BLaER1 (cell line): Measurements from ENCODE around the gene HLA-B.
"Not testable (repeated sequence)": the region's sequence is repeated elsewhere in the genome, so short reads cannot be mapped to it uniquely, and the experiment has no call there.

Source experiments
- H3K27ac ChIP-seq: shearing (Covaris generic); formaldehyde crosslinking; 2 replicates; pipeline ENCODE4 v1.8.1; 2022
- H3K27me3 ChIP-seq: shearing (Covaris generic); formaldehyde crosslinking; 2 replicates; pipeline ENCODE4 v1.8.1; 2022
- H3K36me3 ChIP-seq: shearing (Covaris generic); formaldehyde crosslinking; 2 replicates; pipeline ENCODE4 v1.8.1; 2022
- H3K4me1 ChIP-seq: shearing (Covaris generic); formaldehyde crosslinking; 2 replicates; pipeline ENCODE4 v1.8.1; 2022
- H3K4me2 ChIP-seq: shearing (Covaris generic); formaldehyde crosslinking; 2 replicates; pipeline ENCODE4 v1.8.1; 2022
- H3K4me3 ChIP-seq: shearing (Covaris generic); formaldehyde crosslinking; 2 replicates; pipeline ENCODE4 v1.8.1; 2022
- H3K9ac ChIP-seq: shearing (Covaris generic); formaldehyde crosslinking; 2 replicates; pipeline ENCODE4 v1.8.1; 2022
- H3K9me3 ChIP-seq: shearing (Covaris generic); formaldehyde crosslinking; 2 replicates; pipeline ENCODE4 v1.8.1; 2022
- H4K20me1 ChIP-seq: shearing (Covaris generic); formaldehyde crosslinking; 2 replicates; pipeline ENCODE4 v1.8.1; 2022
- Cebpa-rat ChIP-seq: shearing (Covaris generic); IDR thresholded peaks from 2 replicates; pipeline ENCODE4 v1.8.1; 2022

The HLA-B gene

GRCh38 chr6:31356946-31357466 lies at the start of gene HLA-B:
HLA-B (minus strand) TSS chr6:31357179; CDS start chr6:31357158, 21 bp downstream.
- H3K4me1 ChIP-seq: peaks cover 27% of the 10 kb centered on the region
- H3K27me3 ChIP-seq: peaks cover 7% of the 10 kb centered on the region; the same call in 1 of the 2 replicates
- H3K36me3 ChIP-seq: peaks cover 26% of the 10 kb centered on the region
- H3K9me3 ChIP-seq: no peaks in the 10 kb centered on the region
- TF ChIP-seq Cebpa-rat: no peak
- peak within 1 kb of the TSS; percentile 80 for H3K4me3 ChIP-seq
- peaks cover 40% of the 10 kb centered on the region for H4K20me1 ChIP-seq
- H3K9ac ChIP-seq: peak within 1 kb of the TSS; percentile 91
- peak within 1 kb of the TSS; percentile 94 for H3K4me2 ChIP-seq
- peak within 1 kb of the TSS; percentile 92 for H3K27ac ChIP-seq

GRCh38 chr6:31405996-31406395 lies 49.0 kb upstream of the HLA-B start:
- H3K27me3 ChIP-seq: no peaks in the 10 kb centered on the region
- H3K9ac ChIP-seq: no peak overlapping the region
- H3K27ac ChIP-seq: no peak overlapping the region
- no peak overlapping the region for H3K4me2 ChIP-seq
- TF ChIP-seq Cebpa-rat: no peak
- peaks cover 23% of the 10 kb centered on the region for H3K36me3 ChIP-seq
- H3K9me3 ChIP-seq: peaks cover 5% of the 10 kb centered on the region; the same call in 1 of the 2 replicates
- H3K4me3 ChIP-seq: no peak overlapping the region
- peaks cover 52% of the 10 kb centered on the region for H3K4me1 ChIP-seq
- H4K20me1 ChIP-seq: peaks cover 94% of the 10 kb centered on the region

DNA sequence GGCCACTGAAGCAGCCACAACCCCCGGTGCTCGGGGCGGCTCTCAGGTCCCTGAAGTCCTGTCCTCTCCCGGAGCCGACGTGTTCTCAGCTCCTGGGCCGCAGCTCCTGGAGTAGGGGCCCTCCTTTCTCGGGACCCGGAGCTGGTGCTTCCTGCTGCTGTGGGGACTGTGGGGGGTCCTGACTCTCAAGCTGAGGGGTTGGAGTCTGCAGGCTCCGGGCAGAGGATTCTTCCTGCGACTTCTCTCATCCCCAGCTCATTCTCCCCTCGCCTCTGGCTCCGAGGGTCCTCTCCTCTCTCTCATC lies 47.0 kb upstream of the HLA-B start:
- not testable (repeated sequence) for H3K36me3 ChIP-seq, H3K9me3 ChIP-seq, H3K27me3 ChIP-seq
- peak overlapping the region; percentile 100 for H3K4me2 ChIP-seq
- peak overlapping the region; percentile 72 for H3K4me3 ChIP-seq
- peaks cover 43% of the 10 kb centered on the region for H3K4me1 ChIP-seq
- H3K27ac ChIP-seq: peak overlapping the region; percentile 10; the same call in 1 of the 2 replicates
- H3K9ac ChIP-seq: peak overlapping the region; percentile 72
- H4K20me1 ChIP-seq: peaks cover 74% of the 10 kb centered on the region

- H3K4me3 ChIP-seq: peak within 1 kb of the TSS; percentile 72
- no peak for TF ChIP-seq Cebpa-rat
- H3K36me3 ChIP-seq: peaks cover 10% of the 10 kb centered on the region; the same call in 1 of the 2 replicates
- peak within 1 kb of the TSS; percentile 100 for H3K4me2 ChIP-seq
- H4K20me1 ChIP-seq: peaks cover 68% of the 10 kb centered on the region
- peak within 1 kb of the TSS; percentile 10 for H3K27ac ChIP-seq
- H3K9me3 ChIP-seq: peaks cover 5% of the 10 kb centered on the region; the same call in 1 of the 2 replicates
- H3K4me1 ChIP-seq: peaks cover 43% of the 10 kb centered on the region
- H3K9ac ChIP-seq: peak within 1 kb of the TSS; percentile 72
- no peaks in the 10 kb centered on the region for H3K27me3 ChIP-seq
Observed at GRCh38 chr6:31403283-31404060, 46.5 kb upstream of the HLA-B start, which contains the start of gene MICA. MICA (plus strand) TSS chr6:31403595; CDS start chr6:31403633, 38 bp downstream.

GRCh38 chr6:31402324-31403282 lies 45.6 kb upstream of the HLA-B start:
- peak overlapping the region; percentile 100 for H3K4me2 ChIP-seq
- no peaks in the 10 kb centered on the region for H3K27me3 ChIP-seq
- H3K4me3 ChIP-seq: peak overlapping the region; percentile 72
- H3K4me1 ChIP-seq: peaks cover 51% of the 10 kb centered on the region
- 0 out of 2 replicates have a peak overlapping the region, but pooled peaks have one; percentile 10 for H3K27ac ChIP-seq
- H4K20me1 ChIP-seq: peaks cover 60% of the 10 kb centered on the region
- TF ChIP-seq Cebpa-rat: no peak
- H3K9me3 ChIP-seq: peaks cover 5% of the 10 kb centered on the region; the same call in 1 of the 2 replicates
- H3K36me3 ChIP-seq: peaks cover 10% of the 10 kb centered on the region; the same call in 1 of the 2 replicates
- peak overlapping the region; percentile 72 for H3K9ac ChIP-seq

DNA sequence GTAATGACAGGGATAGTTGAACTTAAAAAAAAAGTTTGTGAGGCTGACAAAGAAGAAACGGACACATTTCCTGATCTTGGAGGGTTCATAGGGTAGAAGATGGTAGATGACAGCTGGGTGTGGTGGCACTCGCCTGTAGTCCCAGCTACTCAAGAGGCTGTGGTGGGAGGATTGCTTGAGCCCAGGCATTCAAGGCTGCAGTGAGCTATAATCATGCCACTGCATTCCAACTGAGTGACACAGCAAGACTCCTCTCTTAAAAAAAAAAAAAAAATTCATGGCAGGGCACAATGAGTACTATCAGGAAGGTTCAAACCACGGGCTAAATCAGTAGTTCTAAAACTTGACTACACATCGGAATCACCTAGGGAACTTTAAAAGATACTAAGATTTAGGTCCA lies 44.4 kb upstream of the HLA-B start:
- no peaks in the 10 kb centered on the region for H3K27me3 ChIP-seq
- H3K36me3 ChIP-seq: peaks cover 8% of the 10 kb centered on the region; the same call in 1 of the 2 replicates
- peaks cover 48% of the 10 kb centered on the region for H4K20me1 ChIP-seq
- H3K9ac ChIP-seq: peak overlapping the region; percentile 85
- peak overlapping the region; percentile 79 for H3K27ac ChIP-seq
- H3K9me3 ChIP-seq: peaks cover under 1% of the 10 kb centered on the region; the same call in 1 of the 2 replicates
- TF ChIP-seq Cebpa-rat: no peak
- peaks cover 61% of the 10 kb centered on the region for H3K4me1 ChIP-seq
- peak overlapping the region; percentile 100 for H3K4me2 ChIP-seq
- H3K4me3 ChIP-seq: peak overlapping the region; percentile 86

GRCh38 chr6:31400467-31401289 lies 43.7 kb upstream of the HLA-B start:
- 0 out of 2 replicates have a peak, but pooled peaks cover 1% of the 10 kb centered on the region for H3K36me3 ChIP-seq
- peak overlapping the region; percentile 79 for H3K27ac ChIP-seq
- no peaks in the 10 kb centered on the region for H3K27me3 ChIP-seq
- TF ChIP-seq Cebpa-rat: peak; percentile 84
- H3K4me1 ChIP-seq: peaks cover 61% of the 10 kb centered on the region
- no peaks in the 10 kb centered on the region for H3K9me3 ChIP-seq
- H3K9ac ChIP-seq: peak overlapping the region; percentile 85
- peak overlapping the region; percentile 100 for H3K4me2 ChIP-seq
- H3K4me3 ChIP-seq: peak overlapping the region; percentile 86
- H4K20me1 ChIP-seq: peaks cover 41% of the 10 kb centered on the region

GRCh38 chr6:31399589-31400466 lies 42.8 kb upstream of the HLA-B start:
- peaks cover 36% of the 10 kb centered on the region for H4K20me1 ChIP-seq
- H3K4me2 ChIP-seq: peak overlapping the region; percentile 100
- peak overlapping the region; percentile 85 for H3K9ac ChIP-seq
- no peak for TF ChIP-seq Cebpa-rat
- H3K36me3 ChIP-seq: no peaks in the 10 kb centered on the region
- H3K27ac ChIP-seq: peak overlapping the region; percentile 79
- H3K9me3 ChIP-seq: no peaks in the 10 kb centered on the region
- H3K4me3 ChIP-seq: peak overlapping the region; percentile 86
- peaks cover 61% of the 10 kb centered on the region for H3K4me1 ChIP-seq
- no peaks in the 10 kb centered on the region for H3K27me3 ChIP-seq
